H1 (cell line): ENCODE results near the gene CDRT15L2.

Source experiments
- CBX5 ChIP-seq: fragments of 300-800, 300-1000 bp; sonication (generic); IDR thresholded peaks from 2 replicates; pipeline ENCODE4 v1.7.1; 2016; ENCODE audit warnings: antibody characterized with exemption, low read length, low read depth
- CEBPB ChIP-seq: IDR thresholded peaks from 2 replicates; pipeline ENCODE4 v1.6.1; 2012; ENCODE audit warnings: low read depth, low read length
- FOSL1 ChIP-seq: IDR thresholded peaks from 2 replicates; pipeline ENCODE4 v1.6.1; 2011; ENCODE audit warnings: mild to moderate bottlenecking, low read depth, low read length, moderate library complexity; ENCODE audit not compliant: insufficient read depth
- POLR2A ChIP-seq, 2 experiments: IDR thresholded peaks; 1 replicate in 1 of 2; 2 replicates in 1 of 2; pipeline ENCODE4 v1.6.1; 2011; ENCODE audit warnings: low read depth in 2 of 2, low read length in 2 of 2, mild to moderate bottlenecking in 2 of 2; ENCODE audit errors: control extremely low read depth in 1 of 2
- RFX5 ChIP-seq: IDR thresholded peaks from 2 replicates; pipeline ENCODE4 v1.6.1; 2011; ENCODE audit warnings: low read depth, low read length, improper control_type of control experiment, borderline replicate concordance
- SUZ12 ChIP-seq: fragments of 200-600 bp; sonication (generic); IDR thresholded peaks from 2 replicates; pipeline ENCODE4 v1.6.1; 2012; ENCODE audit warnings: mild to moderate bottlenecking, inconsistent platforms, low read length, moderate library complexity, mixed read lengths
- TF ChIP-seq, protein P1 (sequence below), 3 experiments: IDR thresholded peaks; 1 replicate in 2 of 3; 2 replicates in 1 of 3; pipeline versions ENCODE4 v1.5.1 to v1.6.1; 2011; ENCODE audit warnings: low read length in 3 of 3, mild to moderate bottlenecking in 3 of 3, inconsistent platforms in 2 of 3, low read depth in 1 of 3, moderate library complexity in 1 of 3; ENCODE audit not compliant: insufficient read depth in 1 of 3; ENCODE audit errors: control extremely low read depth in 1 of 3
- TF ChIP-seq, protein P2 (sequence below): IDR thresholded peaks from 2 replicates; pipeline ENCODE4 v1.6.1; 2012; ENCODE audit warnings: inconsistent platforms

DNA sequence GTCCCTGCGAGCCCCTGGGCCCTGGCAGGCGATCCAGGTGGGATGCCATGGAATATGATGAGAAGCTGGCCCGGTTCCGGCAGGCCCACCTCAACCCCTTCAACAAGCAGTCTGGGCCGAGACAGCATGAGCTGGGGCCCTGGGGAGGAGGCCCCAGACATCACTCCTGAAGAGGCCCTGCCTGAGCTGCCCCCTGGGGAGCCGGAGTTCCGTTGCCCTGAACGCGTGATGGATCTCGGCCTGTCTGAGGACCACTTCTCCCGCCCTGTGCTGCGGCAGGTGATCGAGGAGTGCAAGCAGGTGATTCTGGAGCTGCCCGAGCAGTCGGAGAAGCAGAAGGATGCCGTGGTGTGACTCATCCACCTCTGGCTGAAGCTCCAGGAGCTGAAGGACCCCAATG lies 33.1 kb downstream of the CDRT15L2 start:
- TF ChIP-seq, protein P1, sequence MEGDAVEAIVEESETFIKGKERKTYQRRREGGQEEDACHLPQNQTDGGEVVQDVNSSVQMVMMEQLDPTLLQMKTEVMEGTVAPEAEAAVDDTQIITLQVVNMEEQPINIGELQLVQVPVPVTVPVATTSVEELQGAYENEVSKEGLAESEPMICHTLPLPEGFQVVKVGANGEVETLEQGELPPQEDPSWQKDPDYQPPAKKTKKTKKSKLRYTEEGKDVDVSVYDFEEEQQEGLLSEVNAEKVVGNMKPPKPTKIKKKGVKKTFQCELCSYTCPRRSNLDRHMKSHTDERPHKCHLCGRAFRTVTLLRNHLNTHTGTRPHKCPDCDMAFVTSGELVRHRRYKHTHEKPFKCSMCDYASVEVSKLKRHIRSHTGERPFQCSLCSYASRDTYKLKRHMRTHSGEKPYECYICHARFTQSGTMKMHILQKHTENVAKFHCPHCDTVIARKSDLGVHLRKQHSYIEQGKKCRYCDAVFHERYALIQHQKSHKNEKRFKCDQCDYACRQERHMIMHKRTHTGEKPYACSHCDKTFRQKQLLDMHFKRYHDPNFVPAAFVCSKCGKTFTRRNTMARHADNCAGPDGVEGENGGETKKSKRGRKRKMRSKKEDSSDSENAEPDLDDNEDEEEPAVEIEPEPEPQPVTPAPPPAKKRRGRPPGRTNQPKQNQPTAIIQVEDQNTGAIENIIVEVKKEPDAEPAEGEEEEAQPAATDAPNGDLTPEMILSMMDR (IDR thresholded peaks at IDR 0.05; ENCODE audit: control extremely low read depth in 1 of 3, insufficient read depth in 1 of 3, low read depth in 1 of 3, low read length in 3 of 3) = no peak
- TF ChIP-seq POLR2A (IDR thresholded peaks at IDR 0.05; ENCODE audit: control extremely low read depth in 1 of 2, low read depth in 2 of 2, low read length in 2 of 2) (no peak), FOSL1 (no peak), RFX5 (no peak), CEBPB (no peak), CBX5 (no peak), SUZ12 (no peak)
- TF ChIP-seq, protein P2, sequence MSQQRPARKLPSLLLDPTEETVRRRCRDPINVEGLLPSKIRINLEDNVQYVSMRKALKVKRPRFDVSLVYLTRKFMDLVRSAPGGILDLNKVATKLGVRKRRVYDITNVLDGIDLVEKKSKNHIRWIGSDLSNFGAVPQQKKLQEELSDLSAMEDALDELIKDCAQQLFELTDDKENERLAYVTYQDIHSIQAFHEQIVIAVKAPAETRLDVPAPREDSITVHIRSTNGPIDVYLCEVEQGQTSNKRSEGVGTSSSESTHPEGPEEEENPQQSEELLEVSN = no peak
